Stimulated activated CD8-positive, alpha-beta memory T cell treated with anti-CD3 and anti-CD28 coated beads, Interleukin-15, amount 100 ng/mL, for 48 hours (primary cell): ENCODE measurements around the gene ASPHD1.
"Not testable (repeated sequence)": the region's sequence is repeated elsewhere in the genome, so short reads cannot be mapped to it uniquely, and the experiment has no call there.

Source experiments
- DNase-seq, 2 donors: peaks; one replicate each; pipeline ENCODE4 v3.0.0-alpha.2; 2020; ENCODE audit warnings: low read depth in 2 of 2

ASPHD1 gene

DNA sequence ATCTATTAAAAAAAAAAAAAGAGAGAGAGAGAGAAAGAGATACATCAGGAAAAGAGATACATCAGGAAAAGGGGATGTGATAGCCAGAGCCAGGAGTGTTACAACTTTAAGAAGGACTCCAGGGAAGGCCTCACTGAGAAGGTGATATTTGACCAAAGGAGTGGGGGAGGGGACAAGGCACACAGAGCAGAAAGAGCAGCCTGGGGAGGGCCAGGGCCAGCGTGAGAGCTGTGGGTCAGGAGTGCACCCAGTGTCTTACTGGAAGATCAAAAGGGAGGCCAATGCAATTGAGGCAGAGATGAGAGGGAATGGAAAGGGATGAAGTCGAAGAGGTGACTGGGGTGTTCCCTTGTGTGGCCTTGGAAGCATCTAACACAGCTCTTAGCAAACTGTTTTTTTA lies 7.7 kb downstream of the ASPHD1 start:
- no peak for DNase-seq

GRCh38 chr16:29908719-29909220 lies 8.5 kb downstream of the ASPHD1 start:
- DNase-seq, result no peak

DNA sequence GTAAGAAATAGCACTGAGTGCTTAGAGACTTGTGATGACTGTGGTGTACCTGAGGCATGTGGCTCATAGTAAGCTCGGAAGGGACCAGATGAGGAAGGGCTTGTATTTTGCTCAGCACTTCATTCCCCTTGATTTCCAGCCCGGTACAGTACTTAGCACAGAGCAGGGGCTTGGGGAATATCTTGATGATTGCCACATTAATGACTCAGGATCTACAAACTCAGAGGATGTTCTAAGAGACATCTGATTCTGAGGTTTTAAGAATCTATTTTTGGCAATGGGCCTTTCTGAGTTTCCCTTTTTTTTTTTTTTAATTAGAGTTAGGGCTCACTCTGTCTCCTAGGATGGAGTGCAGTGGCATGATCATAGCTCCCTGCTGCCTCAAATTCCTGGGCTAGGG lies 9.1 kb downstream of the ASPHD1 start:
- no peak for DNase-seq

DNA sequence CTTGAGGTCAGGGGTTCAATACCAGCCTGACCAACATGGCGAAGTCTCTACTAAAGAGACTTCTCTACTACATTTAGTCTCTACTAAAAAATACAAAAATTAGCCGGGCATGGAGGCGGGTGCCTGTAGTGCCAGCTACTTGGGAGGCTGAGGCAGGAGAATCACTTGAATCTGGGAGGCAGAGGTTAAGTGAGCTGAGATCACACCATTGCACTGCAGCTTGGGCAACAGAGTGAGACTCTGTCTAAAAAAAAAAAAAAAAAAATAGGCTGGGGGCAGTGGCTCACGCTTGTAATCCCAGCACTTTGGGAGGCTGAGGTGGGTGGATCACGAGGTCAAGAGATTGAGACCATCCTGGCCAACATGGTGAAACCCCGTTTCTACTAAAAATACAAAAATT lies 9.6 kb downstream of the ASPHD1 start:
- not testable (repeated sequence) for DNase-seq

- no peak for DNase-seq
These were observed 10.8 kb downstream of the ASPHD1 start for GRCh38 chr16:29910819-29911675.

- DNase-seq, result no peak
These were observed 11.4 kb downstream of the ASPHD1 start for GRCh38 chr16:29911676-29912010.

- DNase-seq, result no peak
These were observed 11.8 kb downstream of the ASPHD1 start for GRCh38 chr16:29912087-29912486.

GRCh38 chr16:29913514-29913913 lies 13.2 kb downstream of the ASPHD1 start:
- DNase-seq, result no peak

GRCh38 chr16:29915590-29916247 lies 15.4 kb downstream of the ASPHD1 start:
- DNase-seq, result no peak

DNA sequence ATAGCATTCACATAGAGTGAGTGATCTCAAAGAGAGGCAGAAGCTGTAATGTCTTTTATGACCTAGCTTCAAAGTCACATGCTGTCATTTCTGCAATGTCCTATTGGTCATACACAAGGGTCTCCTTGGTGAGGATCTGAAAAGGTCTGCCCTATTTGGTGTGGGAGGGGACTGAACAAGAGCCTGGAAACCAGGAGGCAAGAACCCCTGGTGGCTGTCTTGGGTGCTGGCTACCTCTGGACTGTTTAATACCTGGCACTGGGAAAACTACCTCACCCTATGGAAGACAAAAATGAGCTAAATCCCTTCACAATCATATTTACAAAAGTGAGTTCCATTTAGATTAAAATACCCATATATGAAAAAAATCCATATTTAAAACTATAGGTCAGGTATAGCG lies 16.7 kb downstream of the ASPHD1 start:
- DNase-seq, result no peak

GRCh38 chr16:29920288-29921033 lies 20.2 kb downstream of the ASPHD1 start:
- no peak for DNase-seq

- DNase-seq, result no peak
These were observed 20.7 kb downstream of the ASPHD1 start for GRCh38 chr16:29921034-29921385.

- DNase-seq, result no peak
These were observed 22.0 kb downstream of the ASPHD1 start for GRCh38 chr16:29922326-29922725.

DNA sequence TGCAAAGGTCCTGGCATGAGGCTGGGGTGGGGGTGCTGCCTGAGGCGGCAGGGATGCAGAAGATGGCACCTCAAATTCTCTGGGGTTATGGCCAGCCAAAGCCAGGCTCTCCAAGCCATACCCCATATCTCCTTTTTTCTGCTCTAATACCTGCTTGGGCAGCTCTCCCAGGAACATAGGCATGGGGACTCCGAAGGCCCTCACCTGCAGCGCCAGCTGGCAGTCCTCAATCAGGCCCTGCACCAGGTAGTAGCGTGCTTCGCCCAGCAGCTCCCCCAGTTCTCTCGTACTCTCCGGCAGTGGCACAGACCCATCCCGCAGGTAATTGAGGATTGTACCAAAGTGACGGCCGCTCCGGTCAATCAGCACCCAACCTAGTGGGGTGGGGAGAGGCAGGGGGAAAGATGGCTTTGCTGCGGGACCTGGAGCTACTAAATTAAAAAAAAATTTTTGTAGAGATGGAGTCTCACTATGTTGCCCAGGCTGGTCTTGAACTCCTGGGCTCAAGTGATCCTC lies 22.8 kb downstream of the ASPHD1 start:
- DNase-seq, result no peak

DNA sequence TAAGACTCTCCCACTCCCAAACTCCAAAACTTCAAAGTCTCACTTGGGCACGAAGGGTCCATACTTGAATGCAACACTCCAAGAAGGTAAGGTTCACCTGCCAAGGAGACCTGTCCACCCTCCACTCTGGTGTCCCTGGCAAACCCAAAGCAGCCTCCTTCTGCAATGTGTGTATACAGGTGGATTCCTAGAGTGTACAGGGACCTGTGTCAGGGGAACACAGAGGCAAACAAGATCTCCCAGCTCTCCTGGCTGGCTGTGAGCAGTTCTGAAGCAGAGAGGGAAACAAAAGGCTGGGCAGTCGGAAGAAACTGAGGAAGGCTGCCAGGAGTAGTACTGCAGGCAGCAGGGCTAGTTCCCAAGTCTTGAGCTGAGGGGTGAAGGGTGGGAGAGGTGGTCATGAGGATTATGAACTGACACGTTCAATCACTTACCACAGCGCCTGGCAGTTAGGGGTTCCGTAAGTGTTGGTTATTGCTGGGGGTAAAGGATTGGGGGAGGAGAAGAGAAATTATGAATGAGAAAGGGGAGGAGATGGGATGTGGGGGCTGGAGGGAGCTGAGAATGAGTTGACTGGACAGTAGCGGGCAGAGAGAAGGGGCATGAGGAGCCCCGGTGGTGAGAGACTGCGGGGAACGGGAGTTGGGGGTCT lies 24.9 kb downstream of the ASPHD1 start:
- no peak for DNase-seq

GRCh38 chr16:29925781-29926710 lies 25.8 kb downstream of the ASPHD1 start, which contains the start of gene KCTD13:
Gene KCTD13, minus strand, starts transcription at chr16:29926226. Its CDS starts 193 bp downstream, at chr16:29926033.
- peak; percentile 81 to 84 for DNase-seq

DNA sequence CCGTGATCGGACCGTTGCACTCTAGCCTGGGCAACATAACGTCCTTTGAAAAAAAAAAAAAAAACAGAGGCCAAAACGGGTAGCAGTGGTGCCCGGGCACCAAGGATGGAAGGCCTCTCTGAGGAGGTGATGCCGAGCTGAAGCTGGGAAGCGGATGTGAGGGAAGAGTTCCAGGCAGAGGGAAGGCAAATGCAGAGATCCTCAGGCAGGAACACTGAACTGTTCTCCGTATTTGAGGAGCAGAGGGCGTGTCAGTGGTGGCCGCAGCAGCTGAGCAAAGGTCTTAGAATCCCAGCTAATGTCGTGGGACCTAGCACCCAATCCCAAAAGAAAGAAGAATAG lies 26.4 kb downstream of the ASPHD1 start:
- DNase-seq, result no peak

DNA sequence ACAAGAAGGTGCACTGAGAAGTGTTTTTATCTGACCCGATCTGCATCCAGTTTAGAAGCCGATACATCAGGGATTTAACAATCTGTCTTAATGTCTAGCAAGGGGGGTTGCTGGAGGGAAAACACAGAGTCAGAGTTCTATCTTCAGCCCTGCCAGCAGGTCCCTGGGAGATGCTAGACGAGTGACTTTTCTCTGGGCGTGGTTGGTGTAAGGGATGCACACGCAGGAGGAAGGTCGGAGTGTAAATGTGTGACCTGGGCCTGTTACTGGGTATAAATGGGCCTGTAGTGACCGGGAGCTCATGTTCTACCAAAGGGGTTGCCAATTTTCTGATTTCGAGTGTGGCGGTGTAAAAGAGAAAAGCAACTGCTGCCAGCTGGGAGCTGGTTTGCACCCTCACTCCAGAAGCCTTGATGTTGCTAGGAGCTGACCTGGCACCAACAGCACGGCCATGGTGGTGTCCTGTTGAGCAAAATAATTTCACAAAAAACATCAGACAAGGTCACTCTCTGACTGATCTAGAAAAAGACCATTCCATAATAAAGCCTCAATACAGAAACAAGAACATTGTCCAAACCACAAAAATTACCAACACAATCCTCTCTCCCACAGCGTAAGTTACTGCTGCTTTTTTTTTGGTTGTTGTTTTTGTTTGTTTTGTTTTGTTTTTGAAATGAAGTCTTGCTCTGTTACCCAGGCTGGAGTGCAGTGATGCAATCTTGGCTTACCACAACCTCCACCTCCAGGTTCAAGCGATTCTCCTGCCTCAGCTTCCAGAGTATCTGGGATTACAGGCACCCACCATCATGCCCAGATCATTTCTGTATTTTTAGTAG lies 27.0 kb downstream of the ASPHD1 start:
- DNase-seq, result no peak

GRCh38 chr16:29931750-29932149 lies 31.5 kb downstream of the ASPHD1 start:
- not testable (repeated sequence) for DNase-seq

GRCh38 chr16:29940656-29941055 lies 40.4 kb downstream of the ASPHD1 start:
- DNase-seq, result no peak
